Thyroid gland (tissue), 4 donors: ENCODE measurements around the gene VTA1. TPM values are rescaled to one million over a fixed set of nuclear protein-coding genes. Genes with fewer than 3 reads are reported as not detected.

Experiments
- DNase-seq, 2 donors: peaks; one replicate each; pipeline ENCODE4 v3.0.0-alpha.2; 2019
- H3K27ac ChIP-seq, 3 donors: fragments of 200-600 bp; sonication (generic); 1 replicate in 2 of 3; 2 replicates in 1 of 3; pipeline ENCODE4 v1.5.1; 2016 to 2019; ENCODE audit warnings: mild to moderate bottlenecking in 1 of 3, moderate library complexity in 1 of 3
- H3K27me3 ChIP-seq: fragments of 200-600 bp; sonication (generic); one replicate; pipeline ENCODE4 v1.5.1; 2019
- H3K36me3 ChIP-seq, 2 donors: fragments of 200-600 bp; sonication (generic); one replicate each; pipeline ENCODE4 v1.5.1; 2016 to 2019
- H3K4me1 ChIP-seq, 2 donors: fragments of 200-600 bp; sonication (generic); one replicate each; pipeline ENCODE4 v1.5.1; 2017 to 2019
- H3K4me3 ChIP-seq, 3 donors: fragments of 200-600 bp; sonication (generic); replicated peaks in 1 of 3; 1 replicate in 2 of 3; 2 replicates in 1 of 3; pipeline ENCODE4 v1.5.1; 2016; ENCODE audit warnings: mild to moderate bottlenecking in 1 of 3
- H3K9me3 ChIP-seq: fragments of 200-600 bp; sonication (generic); one replicate; pipeline ENCODE4 v1.5.1; 2017
- POLR2A ChIP-seq, 2 donors: fragments of 450-650 bp; IDR thresholded peaks; one replicate each; pipeline ENCODE4 v1.6.1; 2017; ENCODE audit warnings: antibody characterized with exemption in 2 of 2, mild to moderate bottlenecking in 2 of 2, moderate library complexity in 1 of 2
- WGBS, 2 donors: methylation state at CpG; one replicate each; pipeline ENCODE4 v1.1.5; 2017; 5-methylcytosine and 5-hydroxymethylcytosine counted together
- intact Hi-C: fragments of 100-400 bp; cut with DNase I; formaldehyde crosslinking; loops from one replicate; pipeline ENCODE4 v1.15.1; 2023
- total RNA-seq, 4 donors: library from RNA; depleted of rRNA; stranded (reverse); fragments of >200 nt; gene quantifications; one replicate each; pipeline ENCODE4 v1.2.3, GENCODE V29; 2016
- TF ChIP-seq, protein P1 (sequence below), 6 experiments: fragments of 200-600 bp in 3 of 6; fragments of 450-650 bp in 3 of 6; sonication (generic) in 3 of 6; IDR thresholded peaks; one replicate each; pipeline ENCODE4 v1.5.1; 2016 to 2019; ENCODE audit warnings: antibody characterized with exemption in 6 of 6, mild to moderate bottlenecking in 2 of 6, inconsistent platforms in 1 of 6, moderate library complexity in 1 of 6

VTA1 gene
- total RNA-seq, 4 donors from 2014 or later: 33.6 to 54.5 (median 47.0) TPM

DNA sequence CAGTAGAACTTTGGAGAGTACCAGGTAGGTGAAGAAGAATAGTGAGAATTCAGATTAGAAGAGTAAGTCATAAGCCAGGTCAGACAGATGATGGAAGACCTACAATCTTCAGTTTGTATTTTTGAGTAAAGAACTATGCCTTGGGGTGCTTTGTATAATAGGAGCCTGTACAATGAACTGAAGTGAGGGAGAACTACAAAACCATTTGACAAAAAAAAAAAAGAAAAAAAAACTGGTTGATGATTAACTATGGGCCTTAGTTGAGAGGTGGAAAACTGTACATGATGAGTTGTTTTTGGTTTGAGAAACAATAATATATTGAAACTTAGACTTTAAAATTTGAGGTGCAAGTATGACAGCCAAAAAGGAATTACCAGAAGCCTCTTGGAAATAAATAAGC lies 25.7 kb downstream of the VTA1 start:
- Histone ChIP-seq H3K36me3 (peaks cover 9 to 12% of the 10 kb centered on the region in 2 donors), H3K27me3 (no peaks in the 10 kb centered on the region), H3K27ac (no peak overlapping the region), H3K9me3 (no peaks in the 10 kb centered on the region), H3K4me3 (no peak overlapping the region), H3K4me1 (no peaks in the 10 kb centered on the region)
- no peak for TF ChIP-seq POLR2A (IDR thresholded peaks at IDR 0.05)
- no peak for DNase-seq
- intact Hi-C loops: no loop called here

- 98 to 100% methylated on average over 3 of the region's 3 CpGs for WGBS, 2 donors
Observed at GRCh38 chr6:142173980-142174379, 26.9 kb downstream of the VTA1 start.

GRCh38 chr6:142174703-142175102 lies 27.6 kb downstream of the VTA1 start:
- Histone ChIP-seq H3K36me3 (peaks cover 7 to 15% of the 10 kb centered on the region in 2 donors), H3K4me3 (no peak overlapping the region), H3K4me1 (no peaks in the 10 kb centered on the region), H3K27ac (no peak overlapping the region), H3K27me3 (no peaks in the 10 kb centered on the region), H3K9me3 (no peaks in the 10 kb centered on the region)
- 95 to 98% methylated on average over 6 of the region's 6 CpGs for WGBS, 2 donors
- intact Hi-C loops: no loop called here
- TF ChIP-seq, protein P1, sequence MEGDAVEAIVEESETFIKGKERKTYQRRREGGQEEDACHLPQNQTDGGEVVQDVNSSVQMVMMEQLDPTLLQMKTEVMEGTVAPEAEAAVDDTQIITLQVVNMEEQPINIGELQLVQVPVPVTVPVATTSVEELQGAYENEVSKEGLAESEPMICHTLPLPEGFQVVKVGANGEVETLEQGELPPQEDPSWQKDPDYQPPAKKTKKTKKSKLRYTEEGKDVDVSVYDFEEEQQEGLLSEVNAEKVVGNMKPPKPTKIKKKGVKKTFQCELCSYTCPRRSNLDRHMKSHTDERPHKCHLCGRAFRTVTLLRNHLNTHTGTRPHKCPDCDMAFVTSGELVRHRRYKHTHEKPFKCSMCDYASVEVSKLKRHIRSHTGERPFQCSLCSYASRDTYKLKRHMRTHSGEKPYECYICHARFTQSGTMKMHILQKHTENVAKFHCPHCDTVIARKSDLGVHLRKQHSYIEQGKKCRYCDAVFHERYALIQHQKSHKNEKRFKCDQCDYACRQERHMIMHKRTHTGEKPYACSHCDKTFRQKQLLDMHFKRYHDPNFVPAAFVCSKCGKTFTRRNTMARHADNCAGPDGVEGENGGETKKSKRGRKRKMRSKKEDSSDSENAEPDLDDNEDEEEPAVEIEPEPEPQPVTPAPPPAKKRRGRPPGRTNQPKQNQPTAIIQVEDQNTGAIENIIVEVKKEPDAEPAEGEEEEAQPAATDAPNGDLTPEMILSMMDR (IDR thresholded peaks at IDR 0.05): no peak
- TF ChIP-seq POLR2A (IDR thresholded peaks at IDR 0.05): no peak
- DNase-seq: no peak

More at GRCh38 chr6:142173980-142174379, 26.9 kb downstream of the VTA1 start:
- intact Hi-C loops: no loop called here
- H3K27me3 ChIP-seq: no peaks in the 10 kb centered on the region
- TF ChIP-seq POLR2A (IDR thresholded peaks at IDR 0.05): no peak
- TF ChIP-seq, protein P1 (IDR thresholded peaks at IDR 0.05): no peak
- H3K9me3 ChIP-seq: no peaks in the 10 kb centered on the region
- H3K27ac ChIP-seq: no peak overlapping the region
- no peaks in the 10 kb centered on the region for H3K4me1 ChIP-seq
- no peak overlapping the region for H3K4me3 ChIP-seq
- H3K36me3 ChIP-seq: peaks cover 9 to 15% of the 10 kb centered on the region in 2 donors
- no peak for DNase-seq

GRCh38 chr6:142178129-142178528 lies 31.1 kb downstream of the VTA1 start:
- no peak for TF ChIP-seq POLR2A (IDR thresholded peaks at IDR 0.05)
- TF ChIP-seq, protein P1 (IDR thresholded peaks at IDR 0.05): no peak
- no peaks in the 10 kb centered on the region for H3K9me3 ChIP-seq
- H3K4me1 ChIP-seq: no peaks in the 10 kb centered on the region
- H3K36me3 ChIP-seq: peaks cover 0 to 4% of the 10 kb centered on the region in 2 donors
- no peak overlapping the region for H3K27ac ChIP-seq
- no peak for DNase-seq
- intact Hi-C loops: no loop called here
- no peak overlapping the region for H3K4me3 ChIP-seq
- H3K27me3 ChIP-seq: no peaks in the 10 kb centered on the region

DNA sequence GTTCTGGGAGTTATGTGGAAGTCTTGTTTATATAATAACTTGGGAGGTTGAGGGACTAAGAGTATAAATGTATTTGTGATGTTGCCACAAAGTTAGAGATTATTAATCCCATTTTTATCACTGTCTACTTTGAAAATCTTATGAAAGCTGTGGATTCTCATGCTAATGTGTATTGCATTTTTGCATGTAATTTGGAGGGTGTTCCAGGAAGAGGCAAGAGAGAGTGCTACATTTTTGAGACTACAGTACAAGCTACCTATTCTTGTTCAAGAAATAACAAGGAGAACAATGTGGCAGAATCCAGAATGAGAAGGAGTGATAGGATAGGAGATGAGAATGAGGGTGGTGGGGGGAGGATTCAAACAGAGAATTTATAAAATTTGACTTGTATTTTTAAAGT lies 34.9 kb downstream of the VTA1 start:
- Histone ChIP-seq H3K27me3 (no peaks in the 10 kb centered on the region), H3K4me1 (no peaks in the 10 kb centered on the region), H3K4me3 (no peak overlapping the region), H3K27ac (no peak overlapping the region), H3K9me3 (no peaks in the 10 kb centered on the region), H3K36me3 (peaks cover 0 to 4% of the 10 kb centered on the region in 2 donors)
- intact Hi-C loops: no loop called here
- TF ChIP-seq, protein P1 (IDR thresholded peaks at IDR 0.05): no peak
- no peak for TF ChIP-seq POLR2A (IDR thresholded peaks at IDR 0.05)
- no peak for DNase-seq

DNA sequence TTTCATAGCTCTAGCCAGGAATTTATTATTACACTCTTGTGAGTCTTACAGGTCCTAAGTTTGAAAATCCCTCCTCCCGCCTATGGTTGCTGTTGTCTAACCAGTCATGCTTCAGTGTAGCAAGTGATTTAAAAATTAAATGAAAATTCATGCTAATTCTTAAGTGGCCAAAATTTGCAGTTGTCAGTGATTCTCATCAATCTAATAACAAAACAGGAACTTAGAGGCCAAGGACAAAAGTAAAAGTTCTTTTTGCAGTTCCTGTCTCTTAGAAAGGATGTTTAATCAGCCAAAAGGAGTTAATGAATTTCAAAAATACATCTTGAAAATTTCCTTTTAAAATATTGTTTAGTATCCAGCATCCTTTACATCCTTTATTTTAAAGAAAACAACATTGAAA lies 36.3 kb downstream of the VTA1 start:
- TF ChIP-seq, protein P1 (IDR thresholded peaks at IDR 0.05): no peak
- no peak for TF ChIP-seq POLR2A (IDR thresholded peaks at IDR 0.05)
- H3K36me3 ChIP-seq: no peaks in the 10 kb centered on the region

More for the DNA sequence above, 36.3 kb downstream of the VTA1 start:
- Histone ChIP-seq H3K4me1 (no peaks in the 10 kb centered on the region), H3K27me3 (no peaks in the 10 kb centered on the region), H3K27ac (no peak overlapping the region), H3K4me3 (no peak overlapping the region), H3K9me3 (no peaks in the 10 kb centered on the region)
- DNase-seq: no peak
- 95 to 97% methylated on average over 1 of the region's 1 CpG for WGBS, 2 donors
- intact Hi-C loops: no loop called here
